SK-N-SH (cell line): ENCODE results near the gene SALL3. TPM values are rescaled to one million over a fixed set of nuclear protein-coding genes. Genes with fewer than 3 reads are reported as not detected.

Experiments
- CTCF ChIA-PET: fragments of 300-600, 350-600 bp; formaldehyde crosslinking; extraction: SDS; loops from one replicate; lab custom pipeline; 2021; lab: Yijun Ruan, JAX
- POLR2A ChIA-PET: fragments of 350-600 bp; sonication (Branson Sonifier 250); formaldehyde crosslinking; extraction: SDS; loops from one replicate; lab custom pipeline; 2020; ENCODE audit warnings: antibody characterized with exemption, inconsistent platforms; lab: Yijun Ruan, JAX
- DNase-seq: peaks from one replicate; pipeline ENCODE4 v3.0.0; 2012
- H2AFZ ChIP-seq: fragments of 200-600 bp; sonication (generic); 2 replicates; pipeline ENCODE4 v1.8.1; 2016; ENCODE audit warnings: antibody characterized with exemption, mild to moderate bottlenecking, low read depth
- H3F3A ChIP-seq: fragments of 200-600 bp; sonication (generic); replicated peaks from 2 replicates; pipeline ENCODE3; 2016; ENCODE audit warnings: antibody characterized with exemption, mild to moderate bottlenecking; ENCODE audit not compliant: insufficient read depth
- H3K27ac ChIP-seq, 2 experiments: fragments of 200-500 bp in 1 of 2; fragments of 200-600 bp in 1 of 2; sonication (Bioruptor generic) in 1 of 2; sonication (generic), shearing (Covaris generic) in 1 of 2; 2 replicates each; pipeline versions ENCODE4 v1.5.1 to v1.6.1; 2014 to 2016; ENCODE audit warnings: low read depth in 2 of 2, inconsistent platforms in 1 of 2, low read length in 1 of 2, mild to moderate bottlenecking in 1 of 2, mixed read lengths in 1 of 2
- H3K27me3 ChIP-seq: fragments of 200-600 bp; sonication (generic), shearing (Covaris generic); 2 replicates; pipeline ENCODE4 v1.6.1; 2016; ENCODE audit warnings: mixed run types; ENCODE audit not compliant: insufficient read depth
- H3K36me3 ChIP-seq, 2 experiments: fragments of 200-500 bp in 1 of 2; fragments of 200-600 bp in 1 of 2; sonication (Bioruptor generic) in 1 of 2; sonication (generic) in 1 of 2; replicated peaks in 1 of 2; 2 replicates each; pipeline versions ENCODE3 to v1.5.1; 2014 to 2016; ENCODE audit warnings: low read length in 1 of 2, mild to moderate bottlenecking in 1 of 2; ENCODE audit not compliant: insufficient read depth in 2 of 2, control insufficient read depth in 1 of 2
- H3K4me1 ChIP-seq, 2 experiments: fragments of 200-500 bp in 1 of 2; fragments of 200-600 bp in 1 of 2; sonication (Bioruptor generic) in 1 of 2; sonication (generic), shearing (Covaris generic) in 1 of 2; 2 replicates each; pipeline versions ENCODE4 v1.5.1 to v1.6.1; 2014 to 2016; ENCODE audit warnings: low read depth in 1 of 2, low read length in 1 of 2, mixed run types in 1 of 2; ENCODE audit not compliant: insufficient read depth in 2 of 2, control insufficient read depth in 1 of 2
- H3K4me2 ChIP-seq: fragments of 200-600 bp; sonication (generic), shearing (Covaris generic); 2 replicates; pipeline ENCODE4 v1.6.1; 2017; ENCODE audit warnings: mixed run types
- H3K4me3 ChIP-seq, 2 experiments: fragments of 200-500 bp in 1 of 2; fragments of 200-600 bp in 1 of 2; sonication (Bioruptor generic) in 1 of 2; sonication (generic), shearing (Covaris generic) in 1 of 2; 2 replicates each; pipeline versions ENCODE4 v1.5.1 to v1.8.1; 2014 to 2016; ENCODE audit warnings: low read depth in 2 of 2, inconsistent platforms in 1 of 2, low read length in 1 of 2, mild to moderate bottlenecking in 1 of 2, mixed read lengths in 1 of 2, moderate library complexity in 1 of 2
- H3K79me2 ChIP-seq: fragments of 200-600 bp; sonication (generic); 2 replicates; pipeline ENCODE4 v1.8.1; 2017; ENCODE audit warnings: mild to moderate bottlenecking; ENCODE audit not compliant: insufficient read depth
- H3K9ac ChIP-seq: fragments of 200-600 bp; sonication (generic); 2 replicates; pipeline ENCODE4 v1.6.1; 2017; ENCODE audit warnings: mixed run types
- H3K9me2 ChIP-seq: fragments of 200-600 bp; sonication (generic); 2 replicates; pipeline ENCODE4 v1.6.1; 2017; ENCODE audit warnings: mixed run types
- H3K9me3 ChIP-seq: fragments of 200-600 bp; sonication (generic); 2 replicates; pipeline ENCODE4 v1.6.1; 2017; ENCODE audit warnings: mixed run types, mild to moderate bottlenecking, moderate library complexity
- H4K20me1 ChIP-seq: fragments of 200-600 bp; sonication (generic); 2 replicates; pipeline ENCODE4 v1.6.1; 2017; ENCODE audit warnings: mild to moderate bottlenecking, mixed run types; ENCODE audit not compliant: insufficient read depth
- CHD2 ChIP-seq: fragments of 150-350 bp; IDR thresholded peaks from 2 replicates; pipeline ENCODE4 v1.6.1; 2018; ENCODE audit warnings: low read length; ENCODE audit not compliant: partially characterized antibody
- FOSL2 ChIP-seq: IDR thresholded peaks from 2 replicates; pipeline ENCODE4 v1.4.0; 2012; ENCODE audit warnings: low read depth, mild to moderate bottlenecking, moderate library complexity, borderline replicate concordance
- FOXJ3 ChIP-seq: sonication (generic); formaldehyde crosslinking; IDR thresholded peaks from 2 replicates; pipeline ENCODE4 v1.5.1; 2020; ENCODE audit warnings: mild to moderate bottlenecking, missing genetic modification reagents
- FOXM1 ChIP-seq: IDR thresholded peaks from 2 replicates; pipeline ENCODE4 v1.4.0; 2012; ENCODE audit warnings: low read depth, mild to moderate bottlenecking
- GABPA ChIP-seq: IDR thresholded peaks from 2 replicates; pipeline ENCODE4 v1.4.0; 2012; ENCODE audit warnings: low read depth, mild to moderate bottlenecking
- MAX ChIP-seq: IDR thresholded peaks from 2 replicates; pipeline ENCODE4 v1.4.0; 2012; ENCODE audit warnings: low read depth
- MEF2A ChIP-seq: IDR thresholded peaks from 2 replicates; pipeline ENCODE4 v1.4.0; 2012; ENCODE audit warnings: low read depth, borderline replicate concordance
- MXI1 ChIP-seq: IDR thresholded peaks from 2 replicates; pipeline ENCODE4 v1.6.1; 2012; ENCODE audit warnings: mild to moderate bottlenecking, low read depth, low read length, improper control_type of control experiment
- PBX3 ChIP-seq: IDR thresholded peaks from 2 replicates; pipeline ENCODE4; 2012
- POLR2AphosphoS5 ChIP-seq: IDR thresholded peaks from 2 replicates; pipeline ENCODE4 v1.6.1; 2012; ENCODE audit warnings: low read depth, low read length
- RCOR1 ChIP-seq: fragments of 150-350 bp; IDR thresholded peaks from 2 replicates; pipeline ENCODE4 v1.6.1; 2017; ENCODE audit warnings: antibody characterized with exemption, low read length
- REST ChIP-seq: IDR thresholded peaks from 2 replicates; pipeline ENCODE4 v1.6.1; 2012; ENCODE audit warnings: mild to moderate bottlenecking, low read depth, low read length, moderate library complexity
- SIN3A ChIP-seq: IDR thresholded peaks from 2 replicates; pipeline ENCODE4 v1.6.1; 2012; ENCODE audit warnings: low read depth, mild to moderate bottlenecking, low read length, moderate library complexity, borderline replicate concordance
- SMC3 ChIP-seq: IDR thresholded peaks from 2 replicates; pipeline ENCODE4 v1.6.1; 2012; ENCODE audit warnings: low read depth, low read length, improper control_type of control experiment
- TAF1 ChIP-seq: IDR thresholded peaks from 2 replicates; pipeline ENCODE4 v1.6.1; 2012; ENCODE audit warnings: low read depth, mild to moderate bottlenecking, low read length, moderate library complexity, borderline replicate concordance
- TCF12 ChIP-seq: IDR thresholded peaks from 2 replicates; pipeline ENCODE4 v1.4.0; 2012
- WGBS: methylation state at CpG from one replicate; pipeline ENCODE4 v1.1.6; 2017; ENCODE audit warnings: low lambda C conversion rate; 5-methylcytosine and 5-hydroxymethylcytosine counted together
- polyA plus RNA-seq, 3 experiments: library from polyadenylated mRNA; depleted of rRNA; stranded (reverse); fragments of >200 nt; gene quantifications; 2 replicates each; pipeline ENCODE4 v1.2.3, GENCODE V29; 2012

Gene SALL3
- polyA plus RNA-seq, 1 of the 3 experiments (the other 2 are of a cell fraction) = not detected

- Histone ChIP-seq H3K4me3 (no peak overlapping the region), H3K36me3 (no peaks in the 10 kb centered on the region), H3K4me2 (no peak overlapping the region), H3K9me3 (no peaks in the 10 kb centered on the region), H3K4me1 (no peaks in the 10 kb centered on the region), H2AFZ (no peak overlapping the region), H3K9me2 (no peaks in the 10 kb centered on the region), H3K27ac (no peak overlapping the region), H3K27me3 (peaks cover 17% of the 10 kb centered on the region; the same call in 1 of the 2 replicates), H3K79me2 (no peaks in the 10 kb centered on the region), H3K9ac (no peak overlapping the region), H3F3A (no peaks in the 10 kb centered on the region), H4K20me1 (no peaks in the 10 kb centered on the region)
- CTCF ChIA-PET = no interaction called here
- POLR2A ChIA-PET = no interaction called here
- DNase-seq = no peak
- TF ChIP-seq SMC3 (no peak), CHD2 (no peak), PBX3 (no peak), FOXM1 (no peak), MAX (no peak), SIN3A (no peak), RCOR1 (no peak), GABPA (no peak), REST (no peak), POLR2AphosphoS5 (no peak), FOSL2 (no peak), TCF12 (no peak)
- 0% methylated on average over 5 of the region's 5 CpGs for WGBS
These were observed 46.9 kb downstream of the SALL3 start for GRCh38 chr18:79026491-79026890.

GRCh38 chr18:79030680-79031079 is 51.1 kb downstream of the SALL3 start:
- H3K27me3 ChIP-seq = no peaks in the 10 kb centered on the region
- no peaks in the 10 kb centered on the region for H3F3A ChIP-seq
- H3K79me2 ChIP-seq = no peaks in the 10 kb centered on the region
- H3K9me2 ChIP-seq = no peaks in the 10 kb centered on the region
- no peaks in the 10 kb centered on the region for H3K9me3 ChIP-seq
- 8% methylated on average over 8 of the region's 9 CpGs for WGBS
- H3K36me3 ChIP-seq = no peaks in the 10 kb centered on the region
- H3K27ac ChIP-seq = no peak overlapping the region
- H3K9ac ChIP-seq = no peak overlapping the region
- CTCF ChIA-PET = no interaction called here
- no peaks in the 10 kb centered on the region for H4K20me1 ChIP-seq
- H3K4me2 ChIP-seq = no peak overlapping the region
- POLR2A ChIA-PET = no interaction called here
- TF ChIP-seq GABPA = no peak
- no peak for TF ChIP-seq TAF1
- no peak for TF ChIP-seq FOSL2
- TF ChIP-seq MXI1 = no peak
- TF ChIP-seq FOXJ3 (CRISPR knock-in tag) = no peak
- no peak for TF ChIP-seq TCF12
- TF ChIP-seq MEF2A = no peak
- no peak for TF ChIP-seq MAX
- no peaks in the 10 kb centered on the region for H3K4me1 ChIP-seq
- no peak overlapping the region for H2AFZ ChIP-seq
- H3K4me3 ChIP-seq = no peak overlapping the region
- no peak for DNase-seq
